Central memory CD8-positive, alpha-beta T cell (primary cell): ENCODE measurements around the gene ZNF787.

ENCODE experiments used
- ATAC-seq: fragments of 150-1000 bp; cut with Tn5 transposase; replicated peaks from 2 replicates; pipeline ENCODE4 v1.10.0; 2022; ENCODE audit warnings: mild to moderate bottlenecking, moderate FRiP score, moderate number of reproducible peaks; ENCODE audit not compliant: poor library complexity, severe bottlenecking; ENCODE audit errors: extremely low read depth
- DNase-seq, 2 donors: peaks; one replicate each; pipeline ENCODE4 v3.0.0; 2021; ENCODE audit warnings: low spot score in 2 of 2
- H3K27ac Mint-ChIP-seq: one replicate; pipeline ENCODE4 v1.8.0; 2022; ENCODE audit warnings: low read depth, mild to moderate bottlenecking, moderate library complexity, mixed read lengths
- H3K27me3 Mint-ChIP-seq: one replicate; pipeline ENCODE4 v1.8.0; 2022; ENCODE audit warnings: mixed read lengths
- H3K36me3 Mint-ChIP-seq: one replicate; pipeline ENCODE4 v1.8.0; 2022; ENCODE audit warnings: mild to moderate bottlenecking, moderate library complexity, mixed read lengths; ENCODE audit not compliant: insufficient read depth
- H3K4me1 Mint-ChIP-seq: one replicate; pipeline ENCODE4 v1.8.0; 2022; ENCODE audit warnings: mixed read lengths
- H3K4me3 Mint-ChIP-seq: one replicate; pipeline ENCODE4 v1.8.0; 2022; ENCODE audit warnings: mild to moderate bottlenecking, moderate library complexity, mixed read lengths
- H3K9me3 Mint-ChIP-seq: one replicate; pipeline ENCODE4 v1.8.0; 2022; ENCODE audit warnings: mixed read lengths

ZNF787 gene

GRCh38 chr19:56092685-56093631, 28.1 kb downstream of the ZNF787 start:
- no peaks in the 10 kb centered on the region for H3K27me3 Mint-ChIP-seq
- peaks cover 24% of the 10 kb centered on the region for H3K36me3 Mint-ChIP-seq
- H3K4me1 Mint-ChIP-seq = peaks cover 23% of the 10 kb centered on the region
- DNase-seq (no peak), ATAC-seq (no peak)
- H3K4me3 Mint-ChIP-seq = no peak overlapping the region
- H3K9me3 Mint-ChIP-seq = no peaks in the 10 kb centered on the region
- H3K27ac Mint-ChIP-seq = peak overlapping the region; percentile 85

- peak overlapping the region; percentile 64 for H3K4me3 Mint-ChIP-seq
- peak; percentile 72 for ATAC-seq
Measured at GRCh38 chr19:56091751-56092546, 29.1 kb downstream of the ZNF787 start.

GRCh38 chr19:56091066-56091490, 30.0 kb downstream of the ZNF787 start:
- no peaks in the 10 kb centered on the region for H3K9me3 Mint-ChIP-seq
- peaks cover 26% of the 10 kb centered on the region for H3K36me3 Mint-ChIP-seq
- peaks cover 27% of the 10 kb centered on the region for H3K4me1 Mint-ChIP-seq
- no peak for DNase-seq
- H3K27me3 Mint-ChIP-seq = no peaks in the 10 kb centered on the region
- H3K4me3 Mint-ChIP-seq = peak overlapping the region; percentile 64
- ATAC-seq = no peak
- peak overlapping the region; percentile 85 for H3K27ac Mint-ChIP-seq

More at GRCh38 chr19:56091751-56092546, 29.1 kb downstream of the ZNF787 start:
- Mint-ChIP-seq H3K27ac (peak overlapping the region; percentile 85), H3K27me3 (no peaks in the 10 kb centered on the region), H3K9me3 (no peaks in the 10 kb centered on the region), H3K4me1 (peaks cover 23% of the 10 kb centered on the region), H3K36me3 (peaks cover 24% of the 10 kb centered on the region)
- no peak for DNase-seq

GRCh38 chr19:56089344-56089743, 31.8 kb downstream of the ZNF787 start:
- Mint-ChIP-seq H3K27ac (no peak overlapping the region), H3K27me3 (no peaks in the 10 kb centered on the region), H3K4me3 (no peak overlapping the region), H3K36me3 (peaks cover 22% of the 10 kb centered on the region), H3K4me1 (peaks cover 29% of the 10 kb centered on the region), H3K9me3 (no peaks in the 10 kb centered on the region)
- no peak for ATAC-seq
- DNase-seq = no peak

- Mint-ChIP-seq H3K27me3 (no peaks in the 10 kb centered on the region), H3K4me1 (peaks cover 29% of the 10 kb centered on the region), H3K4me3 (no peak overlapping the region), H3K36me3 (peaks cover 22% of the 10 kb centered on the region), H3K9me3 (no peaks in the 10 kb centered on the region), H3K27ac (no peak overlapping the region)
- DNase-seq (no peak), ATAC-seq (no peak)
Measured at GRCh38 chr19:56088497-56089215, 32.4 kb downstream of the ZNF787 start.

- ATAC-seq (no peak), DNase-seq (no peak)
- no peaks in the 10 kb centered on the region for H3K27me3 Mint-ChIP-seq
- H3K4me3 Mint-ChIP-seq = no peak overlapping the region
- H3K36me3 Mint-ChIP-seq = peaks cover 22% of the 10 kb centered on the region
- no peak overlapping the region for H3K27ac Mint-ChIP-seq
- H3K4me1 Mint-ChIP-seq = peaks cover 25% of the 10 kb centered on the region
- no peaks in the 10 kb centered on the region for H3K9me3 Mint-ChIP-seq
Measured at GRCh38 chr19:56087647-56088496, 33.2 kb downstream of the ZNF787 start.

GRCh38 chr19:56086671-56087430, 34.2 kb downstream of the ZNF787 start:
- H3K36me3 Mint-ChIP-seq = peaks cover 16% of the 10 kb centered on the region

GRCh38 chr19:56085571-56086275, 35.4 kb downstream of the ZNF787 start:
- peak overlapping the region; percentile 25 for H3K27ac Mint-ChIP-seq
- no peaks in the 10 kb centered on the region for H3K9me3 Mint-ChIP-seq
- ATAC-seq (no peak), DNase-seq (no peak)
- peaks cover 9% of the 10 kb centered on the region for H3K36me3 Mint-ChIP-seq
- H3K4me3 Mint-ChIP-seq = no peak overlapping the region
- H3K4me1 Mint-ChIP-seq = peaks cover 17% of the 10 kb centered on the region
- peaks cover 11% of the 10 kb centered on the region for H3K27me3 Mint-ChIP-seq

More at GRCh38 chr19:56086671-56087430, 34.2 kb downstream of the ZNF787 start:
- Mint-ChIP-seq H3K27ac (no peak overlapping the region), H3K4me1 (peaks cover 16% of the 10 kb centered on the region), H3K27me3 (peaks cover under 1% of the 10 kb centered on the region), H3K4me3 (no peak overlapping the region), H3K9me3 (no peaks in the 10 kb centered on the region)
- ATAC-seq = no peak
- DNase-seq = no peak

- no peak overlapping the region for H3K27ac Mint-ChIP-seq
- no peak overlapping the region for H3K4me3 Mint-ChIP-seq
- H3K4me1 Mint-ChIP-seq = peaks cover 17% of the 10 kb centered on the region
- ATAC-seq = no peak
- H3K9me3 Mint-ChIP-seq = no peaks in the 10 kb centered on the region
- DNase-seq = no peak
- H3K27me3 Mint-ChIP-seq = peaks cover 11% of the 10 kb centered on the region
- peaks cover 7% of the 10 kb centered on the region for H3K36me3 Mint-ChIP-seq
Measured at GRCh38 chr19:56084835-56085536, 36.1 kb downstream of the ZNF787 start.

- H3K9me3 Mint-ChIP-seq = no peaks in the 10 kb centered on the region
- H3K27me3 Mint-ChIP-seq = peaks cover 11% of the 10 kb centered on the region
- ATAC-seq (no peak), DNase-seq (no peak)
- no peak overlapping the region for H3K4me3 Mint-ChIP-seq
- peaks cover 4% of the 10 kb centered on the region for H3K36me3 Mint-ChIP-seq
- no peak overlapping the region for H3K27ac Mint-ChIP-seq
- H3K4me1 Mint-ChIP-seq = peaks cover 17% of the 10 kb centered on the region
Measured at GRCh38 chr19:56083668-56084067, 37.4 kb downstream of the ZNF787 start.
